ENCODE data around the gene TREH. TPM values are rescaled to one million over a fixed set of nuclear protein-coding genes. Genes with fewer than 3 reads are reported as not detected.

Gene TREH
- total RNA-seq, 2 experiments from 2014 or later, result not detected

DNA sequence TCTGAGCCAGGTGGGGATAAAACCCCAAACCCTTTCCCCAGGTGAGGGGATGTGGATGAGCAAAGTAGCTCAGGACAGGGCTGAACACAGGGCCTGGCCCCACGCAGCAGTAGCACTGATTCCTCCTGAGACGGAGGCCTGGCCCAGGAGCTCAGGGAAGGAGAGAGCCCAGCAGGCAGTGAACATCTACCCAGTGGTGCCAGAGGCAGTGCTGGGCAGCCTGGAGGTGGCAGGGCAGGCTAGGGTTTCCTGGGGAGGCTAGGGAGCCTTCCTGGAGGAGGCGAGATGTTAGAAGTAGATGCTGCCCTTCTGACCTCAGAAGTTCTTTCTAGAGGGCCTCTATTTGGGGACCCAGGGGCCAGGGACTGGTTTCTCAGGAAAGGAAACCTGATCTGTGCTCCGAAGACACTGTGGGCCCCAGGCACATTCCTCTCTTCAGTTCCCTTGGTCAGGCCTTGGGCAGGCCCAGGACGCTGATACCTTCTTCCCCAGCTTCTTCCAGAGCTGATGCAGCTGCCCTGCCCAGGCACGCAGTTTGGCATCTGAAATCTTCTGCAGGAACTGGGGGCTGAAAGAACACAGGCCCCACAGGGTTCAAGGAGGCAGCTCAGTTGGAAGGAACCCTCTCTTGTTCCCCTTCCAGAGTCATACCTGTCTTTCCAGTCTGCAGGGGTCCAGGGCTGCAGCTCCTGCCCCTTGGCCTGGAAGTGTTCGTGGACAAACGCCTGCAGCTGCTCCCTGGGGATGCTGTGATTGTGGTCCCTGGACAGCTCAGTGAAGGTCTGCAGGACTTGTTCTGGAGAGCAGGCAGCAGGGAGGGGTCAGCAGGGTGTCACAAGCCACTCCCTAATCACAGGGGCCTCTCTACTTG, 16.8 kb downstream of the TREH start:
- BruUV-seq (replicated peaks), result no TSS peak
- DNase-seq (ENCODE audit: low spot score), result no peak
- H3K4me3 ChIP-seq (ENCODE audit: low read depth, low read length, poor library complexity, severe bottlenecking), result no peak overlapping the region
- no peak overlapping the region for H3K4me2 ChIP-seq (ENCODE audit: low read length)
- no peaks in the 10 kb centered on the region for H3K79me2 ChIP-seq (ENCODE audit: insufficient read depth, low read depth, low read length)
- no peaks in the 10 kb centered on the region for H3K9me3 ChIP-seq (ENCODE audit: low read length)
- POLR2A ChIA-PET, result interaction anchor here (0.7 kb wide), 1 partner anchor 40 kb away, joined by 3 read pairs; no protein-coding TSS in a partner anchor
- H3K27ac ChIP-seq (ENCODE audit: low read depth, low read length, poor library complexity, severe bottlenecking), result no peak overlapping the region
- TF ChIP-seq, protein P1, sequence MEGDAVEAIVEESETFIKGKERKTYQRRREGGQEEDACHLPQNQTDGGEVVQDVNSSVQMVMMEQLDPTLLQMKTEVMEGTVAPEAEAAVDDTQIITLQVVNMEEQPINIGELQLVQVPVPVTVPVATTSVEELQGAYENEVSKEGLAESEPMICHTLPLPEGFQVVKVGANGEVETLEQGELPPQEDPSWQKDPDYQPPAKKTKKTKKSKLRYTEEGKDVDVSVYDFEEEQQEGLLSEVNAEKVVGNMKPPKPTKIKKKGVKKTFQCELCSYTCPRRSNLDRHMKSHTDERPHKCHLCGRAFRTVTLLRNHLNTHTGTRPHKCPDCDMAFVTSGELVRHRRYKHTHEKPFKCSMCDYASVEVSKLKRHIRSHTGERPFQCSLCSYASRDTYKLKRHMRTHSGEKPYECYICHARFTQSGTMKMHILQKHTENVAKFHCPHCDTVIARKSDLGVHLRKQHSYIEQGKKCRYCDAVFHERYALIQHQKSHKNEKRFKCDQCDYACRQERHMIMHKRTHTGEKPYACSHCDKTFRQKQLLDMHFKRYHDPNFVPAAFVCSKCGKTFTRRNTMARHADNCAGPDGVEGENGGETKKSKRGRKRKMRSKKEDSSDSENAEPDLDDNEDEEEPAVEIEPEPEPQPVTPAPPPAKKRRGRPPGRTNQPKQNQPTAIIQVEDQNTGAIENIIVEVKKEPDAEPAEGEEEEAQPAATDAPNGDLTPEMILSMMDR (conservative IDR thresholded peaks at IDR 0.05; ENCODE audit: low read length), result no peak
- no peak for TF ChIP-seq EZH2phosphoT487 (IDR thresholded peaks at IDR 0.05; ENCODE audit: borderline replicate concordance, low read depth, low read length)
- no peaks in the 10 kb centered on the region for H3K36me3 ChIP-seq (ENCODE audit: insufficient read depth, low read length)
- H3K9me2 ChIP-seq (ENCODE audit: insufficient read depth, low read length), result no peaks in the 10 kb centered on the region
- intact Hi-C loops (cut with micrococcal nuclease; ENCODE audit: unreplicated experiment), result no loop called here
- H4K20me1 ChIP-seq (ENCODE audit: insufficient read depth, low read length), result no peaks in the 10 kb centered on the region
- H2AFZ ChIP-seq (ENCODE audit: low read length), result no peak overlapping the region
- H3K4me1 ChIP-seq (ENCODE audit: insufficient read depth, low read length, poor library complexity, severe bottlenecking), result no peaks in the 10 kb centered on the region
- CTCF ChIA-PET (ENCODE audit: unreplicated experiment), result no interaction called here

DNA sequence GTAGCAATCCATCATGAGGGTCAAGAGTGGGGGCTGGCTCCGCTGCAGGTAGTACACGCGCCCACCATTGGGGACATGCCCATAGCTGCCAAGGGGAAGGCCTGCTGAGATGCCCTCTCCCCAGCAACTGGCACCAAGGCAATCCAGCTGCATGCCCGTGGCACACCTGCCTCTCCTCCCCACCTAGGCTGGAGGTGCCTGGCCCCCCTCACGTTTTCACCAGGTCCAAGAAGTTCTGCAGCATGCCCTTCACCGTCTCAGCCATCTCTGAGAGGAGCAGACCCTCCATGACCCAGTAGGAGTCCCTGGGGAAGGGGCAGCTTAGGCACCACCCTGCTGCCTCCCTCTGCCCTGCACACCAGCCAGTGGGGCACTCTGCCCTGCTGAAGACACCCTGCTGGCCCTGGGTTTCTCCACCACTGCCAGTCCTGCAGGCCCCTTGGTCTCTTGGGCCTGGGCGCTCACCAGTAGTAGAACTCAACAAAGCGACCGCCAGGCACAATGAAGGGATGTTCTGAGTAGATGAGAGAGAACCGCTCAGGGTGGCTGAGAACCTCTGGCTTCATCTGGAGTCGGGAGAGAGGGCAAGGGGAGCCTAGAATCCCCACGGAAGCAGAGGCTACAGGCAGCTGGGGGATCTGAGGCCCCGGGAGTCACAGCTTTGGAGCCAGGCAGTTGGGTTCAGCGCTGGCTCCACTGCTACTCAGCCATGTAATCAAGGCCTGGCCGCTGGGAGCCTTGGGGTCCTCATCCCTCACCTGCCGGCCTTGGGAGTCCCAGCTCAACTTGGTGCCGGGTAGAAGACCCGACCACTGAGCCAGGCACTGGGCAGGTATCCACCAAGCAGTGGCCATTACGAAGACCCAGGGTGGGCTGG, 17.8 kb downstream of the TREH start:
- Histone ChIP-seq H3K36me3 (ENCODE audit: insufficient read depth, low read length) (no peaks in the 10 kb centered on the region), H3K4me1 (ENCODE audit: insufficient read depth, low read length, poor library complexity, severe bottlenecking) (no peaks in the 10 kb centered on the region), H3K4me3 (ENCODE audit: low read depth, low read length, poor library complexity, severe bottlenecking) (no peak overlapping the region), H3K4me2 (ENCODE audit: low read length) (no peak overlapping the region), H2AFZ (ENCODE audit: low read length) (no peak overlapping the region), H4K20me1 (ENCODE audit: insufficient read depth, low read length) (no peaks in the 10 kb centered on the region), H3K79me2 (ENCODE audit: insufficient read depth, low read depth, low read length) (no peaks in the 10 kb centered on the region), H3K9me2 (ENCODE audit: insufficient read depth, low read length) (no peaks in the 10 kb centered on the region), H3K27ac (ENCODE audit: low read depth, low read length, poor library complexity, severe bottlenecking) (no peak overlapping the region), H3K9me3 (ENCODE audit: low read length) (no peaks in the 10 kb centered on the region)
- CTCF ChIA-PET (ENCODE audit: unreplicated experiment), result no interaction called here
- BruUV-seq (replicated peaks), result no TSS peak
- no peak for TF ChIP-seq EZH2phosphoT487 (IDR thresholded peaks at IDR 0.05; ENCODE audit: borderline replicate concordance, low read depth, low read length)
- TF ChIP-seq, protein P1 (conservative IDR thresholded peaks at IDR 0.05; ENCODE audit: low read length), result no peak
- POLR2A ChIA-PET, result no interaction called here
- DNase-seq (ENCODE audit: low spot score), result no peak
- intact Hi-C loops (cut with micrococcal nuclease; ENCODE audit: unreplicated experiment), result no loop called here
